ENCODE results near the gene HLA-DOA.
A peak's percentile ranks its signal among the peaks of the same experiment; 100 is the strongest.

Gene HLA-DOA

DNA sequence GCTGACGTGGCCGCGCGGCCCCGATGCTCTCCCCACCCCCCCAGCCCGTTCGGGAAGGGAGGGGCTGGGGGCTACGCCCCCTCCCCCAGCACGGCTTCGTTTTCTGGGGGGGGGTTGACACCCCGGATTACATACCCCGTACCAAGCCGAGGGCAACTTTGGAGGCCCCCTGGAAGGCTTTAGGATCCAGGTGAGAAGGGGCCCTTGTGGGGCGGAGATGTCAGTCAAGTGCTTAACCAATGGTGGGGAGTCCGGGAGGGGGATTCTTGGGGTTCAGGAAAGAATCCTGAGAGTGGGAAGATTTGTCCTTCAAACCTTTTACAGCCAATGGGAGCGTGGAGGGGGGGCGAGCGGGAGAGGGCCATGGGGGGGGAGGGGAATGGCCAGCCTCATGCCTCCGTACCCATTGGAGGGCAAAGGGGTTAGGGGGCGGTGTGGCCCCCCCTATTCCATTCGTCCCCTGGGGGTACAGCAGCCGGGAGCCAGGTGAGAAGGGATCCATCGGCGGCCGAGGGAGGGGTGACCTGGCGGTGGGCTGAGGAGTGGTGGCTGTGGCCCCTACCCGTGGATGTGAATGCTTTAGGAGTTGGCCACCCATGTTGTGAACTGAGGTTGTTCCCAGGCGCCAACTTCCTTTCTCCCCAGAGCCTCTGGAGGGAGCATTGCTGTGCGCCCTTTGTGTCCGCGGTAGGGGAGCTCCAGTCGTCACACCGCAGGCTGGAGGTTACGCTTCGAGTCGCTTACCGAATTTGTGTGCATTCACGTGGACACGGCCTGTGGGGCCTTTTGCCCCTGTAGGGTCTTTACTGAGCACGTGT, 40.3 kb downstream of the HLA-DOA start (continued):
- TF ChIP-seq ZNF2 (tag by site-specific recombination; IDR thresholded peaks at IDR 0.05) (no peak; the same call in 1 of the 2 replicates), ZBTB10 (tag by site-specific recombination; IDR thresholded peaks at IDR 0.05) (peak; percentile 92), ZFP69B (tag by site-specific recombination; IDR thresholded peaks at IDR 0.05) (peak; percentile 75; the same call in 1 of the 2 replicates), YY1 (tag by site-specific recombination; IDR thresholded peaks at IDR 0.05) (peak; percentile 8; the same call in 1 of the 2 replicates), ZNF112 (tag by site-specific recombination; IDR thresholded peaks at IDR 0.05) (no peak), ZNF473 (tag by site-specific recombination; IDR thresholded peaks at IDR 0.05) (no peak), ZNF76 (tag by site-specific recombination; IDR thresholded peaks at IDR 0.05; ENCODE audit: borderline replicate concordance, low read depth) (peak; percentile 2; the same call in 1 of the 2 replicates), SP2 (tag by site-specific recombination; IDR thresholded peaks at IDR 0.05) (0 out of 2 replicates have a peak, but pooled peaks have one; percentile 3), MZF1 (tag by site-specific recombination; IDR thresholded peaks at IDR 0.05; ENCODE audit: borderline replicate concordance) (0 out of 2 replicates have a peak, but pooled peaks have one; percentile 11), PATZ1 (tag by site-specific recombination; IDR thresholded peaks at IDR 0.05) (peak; percentile 95), FEZF1 (tag by site-specific recombination; IDR thresholded peaks at IDR 0.05) (no peak), ZNF624 (tag by site-specific recombination; IDR thresholded peaks at IDR 0.05) (no peak), ZBTB20 (tag by site-specific recombination; IDR thresholded peaks at IDR 0.05) (no peak; the same call in 1 of the 2 replicates), ZNF174 (tag by site-specific recombination; IDR thresholded peaks at IDR 0.05) (no peak), GLIS2 (tag by site-specific recombination; IDR thresholded peaks at IDR 0.05) (peak; percentile 95), BCL11A (tag by site-specific recombination; IDR thresholded peaks at IDR 0.05; ENCODE audit: low read depth) (0 out of 2 replicates have a peak, but pooled peaks have one; percentile 5), ZNF560 (tag by site-specific recombination; IDR thresholded peaks at IDR 0.05; ENCODE audit: borderline replicate concordance) (no peak), ZNF792 (tag by site-specific recombination; IDR thresholded peaks at IDR 0.05) (no peak)
- TF ChIP-seq, protein P1, sequence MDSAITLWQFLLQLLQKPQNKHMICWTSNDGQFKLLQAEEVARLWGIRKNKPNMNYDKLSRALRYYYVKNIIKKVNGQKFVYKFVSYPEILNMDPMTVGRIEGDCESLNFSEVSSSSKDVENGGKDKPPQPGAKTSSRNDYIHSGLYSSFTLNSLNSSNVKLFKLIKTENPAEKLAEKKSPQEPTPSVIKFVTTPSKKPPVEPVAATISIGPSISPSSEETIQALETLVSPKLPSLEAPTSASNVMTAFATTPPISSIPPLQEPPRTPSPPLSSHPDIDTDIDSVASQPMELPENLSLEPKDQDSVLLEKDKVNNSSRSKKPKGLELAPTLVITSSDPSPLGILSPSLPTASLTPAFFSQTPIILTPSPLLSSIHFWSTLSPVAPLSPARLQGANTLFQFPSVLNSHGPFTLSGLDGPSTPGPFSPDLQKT (IDR thresholded peaks at IDR 0.05; ENCODE audit: borderline replicate concordance, low read depth, low read length): no peak
